HEK293 (cell line): Measurements from ENCODE around the gene FILIP1L.

Experiments used
- CTCF ChIA-PET: fragments of 350-600 bp; formaldehyde crosslinking; extraction: SDS; loops from one replicate; lab custom pipeline; 2021; ENCODE audit warnings: antibody characterized with exemption; lab: Yijun Ruan, JAX
- POLR2A ChIA-PET: fragments of 300-600 bp; formaldehyde crosslinking; extraction: SDS; loops from one replicate; lab custom pipeline; 2020; ENCODE audit warnings: antibody characterized with exemption, inconsistent platforms; lab: Yijun Ruan, JAX
- H3K27ac ChIP-seq: fragments of 200-500 bp; sonication (Bioruptor generic); 2 replicates; pipeline ENCODE4 v1.5.1; 2014; ENCODE audit warnings: low read depth, low read length, control low read depth, inconsistent platforms; ENCODE audit errors: extremely low read depth
- H3K36me3 ChIP-seq, 2 experiments: fragments of 200-500 bp in 1 of 2; sonication (Bioruptor generic) in 1 of 2; 1 replicate in 1 of 2; 2 replicates in 1 of 2; pipeline ENCODE4 v1.5.1; 2014 to 2017; ENCODE audit warnings: inconsistent platforms in 2 of 2, low read length in 2 of 2; ENCODE audit not compliant: control insufficient read depth in 2 of 2, insufficient read depth in 1 of 2
- H3K4me1 ChIP-seq: fragments of 200-500 bp; sonication (Bioruptor generic); 2 replicates; pipeline ENCODE4 v1.5.1; 2014; ENCODE audit warnings: mild to moderate bottlenecking, low read length, inconsistent platforms; ENCODE audit not compliant: control insufficient read depth, insufficient read depth
- H3K4me3 ChIP-seq: 2 replicates; pipeline ENCODE4 v1.5.1; 2011; ENCODE audit warnings: low read depth, mild to moderate bottlenecking, control low read depth, low read length, moderate library complexity
- H3K9me3 ChIP-seq: fragments of 200-500 bp; sonication (Bioruptor generic); 2 replicates; pipeline ENCODE4 v1.5.1; 2014; ENCODE audit warnings: low read depth, low read length, inconsistent platforms; ENCODE audit not compliant: control insufficient read depth, insufficient read depth
- EGR2 ChIP-seq: fragments of 450-650 bp; formaldehyde crosslinking; IDR thresholded peaks from 2 replicates; pipeline ENCODE4 v1.5.1; 2016; ENCODE audit warnings: low read depth, missing biosample characterization, missing genetic modification characterization
- IKZF3 ChIP-seq: fragments of 450-650 bp; IDR thresholded peaks from 2 replicates; pipeline ENCODE4 v1.5.0; 2018; ENCODE audit warnings: missing biosample characterization, mild to moderate bottlenecking, missing genetic modification characterization, moderate library complexity
- KLF10 ChIP-seq: fragments of 450-650 bp; IDR thresholded peaks from 2 replicates; pipeline ENCODE4 v1.5.1; 2018; ENCODE audit warnings: missing biosample characterization, mild to moderate bottlenecking, missing genetic modification characterization
- KLF9 ChIP-seq: fragments of 450-650 bp; formaldehyde crosslinking; IDR thresholded peaks from 2 replicates; pipeline ENCODE4 v1.5.1; 2016; ENCODE audit warnings: missing biosample characterization, missing genetic modification characterization, low read depth
- PATZ1 ChIP-seq: fragments of 450-650 bp; formaldehyde crosslinking; IDR thresholded peaks from 2 replicates; pipeline ENCODE4 v1.5.1; 2016; ENCODE audit warnings: missing biosample characterization, missing genetic modification characterization
- PRDM10 ChIP-seq: fragments of 450-650 bp; formaldehyde crosslinking; IDR thresholded peaks from 2 replicates; pipeline ENCODE4 v1.5.1; 2016; ENCODE audit warnings: missing biosample characterization, missing genetic modification characterization
- PRDM4 ChIP-seq: fragments of 450-650 bp; formaldehyde crosslinking; IDR thresholded peaks from 2 replicates; pipeline ENCODE4 v1.5.1; 2017; ENCODE audit warnings: missing biosample characterization, missing genetic modification characterization
- REPIN1 ChIP-seq: fragments of 450-650 bp; formaldehyde crosslinking; IDR thresholded peaks from 2 replicates; pipeline ENCODE4 v1.5.1; 2017; ENCODE audit warnings: missing biosample characterization, missing genetic modification characterization, low read depth
- SP7 ChIP-seq: fragments of 450-650 bp; formaldehyde crosslinking; IDR thresholded peaks from 2 replicates; pipeline ENCODE4 v1.5.1; 2016; ENCODE audit warnings: missing biosample characterization, missing genetic modification characterization
- YY2 ChIP-seq: fragments of 450-650 bp; formaldehyde crosslinking; IDR thresholded peaks from 2 replicates; pipeline ENCODE4 v1.5.1; 2016; ENCODE audit warnings: missing biosample characterization, missing genetic modification characterization
- ZBTB17 ChIP-seq: fragments of 450-650 bp; formaldehyde crosslinking; IDR thresholded peaks from 2 replicates; pipeline ENCODE4 v1.5.1; 2016; ENCODE audit warnings: missing biosample characterization, missing genetic modification characterization
- ZBTB8A ChIP-seq: fragments of 450-650 bp; formaldehyde crosslinking; IDR thresholded peaks from 2 replicates; pipeline ENCODE4 v1.5.1; 2016; ENCODE audit warnings: missing biosample characterization, missing genetic modification characterization
- ZNF112 ChIP-seq: fragments of 450-650 bp; formaldehyde crosslinking; IDR thresholded peaks from 2 replicates; pipeline ENCODE4 v1.5.0; 2017; ENCODE audit warnings: missing biosample characterization, missing genetic modification characterization
- ZNF2 ChIP-seq: fragments of 450-650 bp; formaldehyde crosslinking; IDR thresholded peaks from 2 replicates; pipeline ENCODE4 v1.5.1; 2016; ENCODE audit warnings: missing biosample characterization, missing genetic modification characterization
- ZNF202 ChIP-seq: fragments of 450-650 bp; formaldehyde crosslinking; IDR thresholded peaks from 2 replicates; pipeline ENCODE4 v1.5.1; 2016; ENCODE audit warnings: missing biosample characterization, missing genetic modification characterization, borderline replicate concordance
- ZNF211 ChIP-seq: fragments of 450-650 bp; formaldehyde crosslinking; IDR thresholded peaks from 2 replicates; pipeline ENCODE4 v1.5.1; 2016; ENCODE audit warnings: low read depth, missing biosample characterization, missing genetic modification characterization
- ZNF214 ChIP-seq: fragments of 450-650 bp; formaldehyde crosslinking; IDR thresholded peaks from 2 replicates; pipeline ENCODE4 v1.5.1; 2017; ENCODE audit warnings: missing biosample characterization, mild to moderate bottlenecking, missing genetic modification characterization, borderline replicate concordance
- ZNF248 ChIP-seq: fragments of 450-650 bp; formaldehyde crosslinking; IDR thresholded peaks from 2 replicates; pipeline ENCODE4 v1.5.1; 2017; ENCODE audit warnings: missing biosample characterization, missing genetic modification characterization
- ZNF335 ChIP-seq: fragments of 450-650 bp; formaldehyde crosslinking; conservative IDR thresholded peaks from 2 replicates; pipeline ENCODE4 v1.5.1; 2016; ENCODE audit warnings: missing biosample characterization, missing genetic modification characterization
- ZNF37A ChIP-seq: fragments of 450-650 bp; IDR thresholded peaks from 2 replicates; pipeline ENCODE4 v1.5.1; 2018; ENCODE audit warnings: missing biosample characterization, missing genetic modification characterization
- ZNF48 ChIP-seq: fragments of 450-650 bp; formaldehyde crosslinking; IDR thresholded peaks from 2 replicates; pipeline ENCODE4 v1.5.1; 2016; ENCODE audit warnings: missing biosample characterization, missing genetic modification characterization
- ZNF560 ChIP-seq: fragments of 450-650 bp; formaldehyde crosslinking; IDR thresholded peaks from 2 replicates; pipeline ENCODE4 v1.5.1; 2017; ENCODE audit warnings: missing biosample characterization, missing genetic modification characterization, borderline replicate concordance
- ZNF654 ChIP-seq: fragments of 450-650 bp; formaldehyde crosslinking; IDR thresholded peaks from 2 replicates; pipeline ENCODE4 v1.5.1; 2016; ENCODE audit warnings: low read depth, missing biosample characterization, missing genetic modification characterization
- ZNF701 ChIP-seq: fragments of 450-650 bp; formaldehyde crosslinking; IDR thresholded peaks from 2 replicates; pipeline ENCODE4 v1.5.1; 2016; ENCODE audit warnings: missing biosample characterization, missing genetic modification characterization
- ZNF792 ChIP-seq: fragments of 450-650 bp; formaldehyde crosslinking; IDR thresholded peaks from 2 replicates; pipeline ENCODE4 v1.5.1; 2016; ENCODE audit warnings: missing biosample characterization, missing genetic modification characterization

FILIP1L gene

GRCh38 chr3:99803297-99803696 lies 311.0 kb downstream of the FILIP1L start (continued):
- TF ChIP-seq PRDM10 (tag by site-specific recombination) (no peak), ZNF202 (tag by site-specific recombination) (no peak), ZNF335 (no peak)
- TF ChIP-seq, all 188 proteins: peak for 0

- Histone ChIP-seq H3K27ac (no peak overlapping the region), H3K4me3 (no peak overlapping the region), H3K4me1 (no peaks in the 10 kb centered on the region), H3K36me3 (no peaks in the 10 kb centered on the region), H3K9me3 (no peaks in the 10 kb centered on the region)
- ChIA-PET POLR2A (no interaction called here), CTCF (no interaction called here)
- TF ChIP-seq SP7 (tag by site-specific recombination), result no peak
- no peak for TF ChIP-seq ZNF211 (tag by site-specific recombination)
- no peak for TF ChIP-seq PATZ1
- TF ChIP-seq PRDM10 (tag by site-specific recombination), result no peak
- TF ChIP-seq KLF10 (tag by site-specific recombination), result no peak
- TF ChIP-seq ZNF112 (tag by site-specific recombination), result no peak
- no peak for TF ChIP-seq ZNF2
- TF ChIP-seq ZNF48, result no peak
- no peak for TF ChIP-seq YY2 (tag by site-specific recombination)
- TF ChIP-seq REPIN1, result no peak
- TF ChIP-seq ZNF654 (tag by site-specific recombination), result no peak
Observed at GRCh38 chr3:99799422-99799821, 314.9 kb downstream of the FILIP1L start.

GRCh38 chr3:99795573-99795972 lies 318.7 kb downstream of the FILIP1L start:
- no peaks in the 10 kb centered on the region for H3K4me1 ChIP-seq
- ChIA-PET CTCF (no interaction called here), POLR2A (no interaction called here)
- H3K9me3 ChIP-seq, result no peaks in the 10 kb centered on the region
- H3K4me3 ChIP-seq, result no peak overlapping the region
- H3K27ac ChIP-seq, result no peak overlapping the region
- H3K36me3 ChIP-seq, result no peaks in the 10 kb centered on the region
- no peak for TF ChIP-seq PRDM4 (tag by site-specific recombination)
- TF ChIP-seq ZNF701 (tag by site-specific recombination), result no peak
- TF ChIP-seq ZNF560 (tag by site-specific recombination), result no peak
- no peak for TF ChIP-seq ZNF792 (tag by site-specific recombination)
- no peak for TF ChIP-seq IKZF3
- no peak for TF ChIP-seq EGR2 (tag by site-specific recombination)
- TF ChIP-seq ZNF37A (tag by site-specific recombination), result no peak
- no peak for TF ChIP-seq ZBTB8A (tag by site-specific recombination)
- TF ChIP-seq KLF9 (tag by site-specific recombination), result no peak
- no peak for TF ChIP-seq ZBTB17 (tag by site-specific recombination)
- TF ChIP-seq ZNF248 (tag by site-specific recombination), result no peak
- no peak for TF ChIP-seq ZNF214
